ENCODE results near the gene UTS2. TPM values are rescaled to one million over a fixed set of nuclear protein-coding genes. Genes with fewer than 3 reads are reported as not detected.

Gene UTS2, protein sequence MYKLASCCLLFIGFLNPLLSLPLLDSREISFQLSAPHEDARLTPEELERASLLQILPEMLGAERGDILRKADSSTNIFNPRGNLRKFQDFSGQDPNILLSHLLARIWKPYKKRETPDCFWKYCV
- total RNA-seq (2011; cell fraction: chromatin; rRNA removed; ENCODE audit: low replicate concordance), result not detected in 2 replicates
- not detected in 2 replicates for total RNA-seq (2011; cell fraction: nucleolus; rRNA removed)
- not detected in 2 replicates for total RNA-seq (2011; cell fraction: nucleoplasm; rRNA removed)
- total RNA-seq (2014; rRNA removed), result not detected in 2 replicates
- not detected in 2 replicates for total RNA-seq (2014; rRNA removed; fragmentation: Illumina TruSeq; extraction: Trizol)
- not detected in 2 replicates for total RNA-seq (2015; rRNA removed; fragmentation: Illumina TruSeq; extraction: Trizol)
- not detected in 2 replicates for total RNA-seq (2021)
- polyA plus RNA-seq (2011; rRNA removed), result 0.16 and 0.29 TPM in 2 replicates
- not detected in 2 replicates for polyA plus RNA-seq (2011; cell fraction: cytosol; rRNA removed)
- polyA plus RNA-seq (2011; cell fraction: nucleus; rRNA removed), result not detected in 2 replicates
- not detected in 2 replicates for polyA plus RNA-seq (2012)
- not detected in 2 replicates for polyA plus RNA-seq (2014; fragmentation: Illumina TruSeq; extraction: Trizol)
- polyA plus RNA-seq (2014; fragmentation: Nextera tagmentation; extraction: Ambion mirVana), result under 1 TPM in 1 of 2 experiments, not detected in 1; 0.22 TPM
- polyA plus RNA-seq (2014; rRNA removed), result 0.07 TPM in 1 of 2 replicates, not detected in the other
- not detected in 2 replicates for polyA minus RNA-seq (2011; rRNA and poly(A)+ RNA removed)
- polyA minus RNA-seq (2011; cell fraction: cytosol; rRNA and poly(A)+ RNA removed), result not detected in 2 replicates
- not detected in 2 replicates for polyA minus RNA-seq (2011; cell fraction: nucleus; rRNA and poly(A)+ RNA removed)
- percentile 8 among the genes with signal in this experiment for Bru-seq, nascent RNA
- not detected for BruChase-seq, experiment 1, labeled RNA remaining after a 2-hour chase
- BruChase-seq, experiment 2, labeled RNA remaining after a 6-hour chase, result not detected
- long read RNA-seq, experiment 1, result 0 reads
- long read RNA-seq, experiment 2, partial matches to known transcripts, result 0 of 1 reads
- long read RNA-seq, experiment 2, other reads (novel, unspliced or antisense), result 1 of 1 reads
- long read RNA-seq, experiment 3, result 0 reads

DNA sequence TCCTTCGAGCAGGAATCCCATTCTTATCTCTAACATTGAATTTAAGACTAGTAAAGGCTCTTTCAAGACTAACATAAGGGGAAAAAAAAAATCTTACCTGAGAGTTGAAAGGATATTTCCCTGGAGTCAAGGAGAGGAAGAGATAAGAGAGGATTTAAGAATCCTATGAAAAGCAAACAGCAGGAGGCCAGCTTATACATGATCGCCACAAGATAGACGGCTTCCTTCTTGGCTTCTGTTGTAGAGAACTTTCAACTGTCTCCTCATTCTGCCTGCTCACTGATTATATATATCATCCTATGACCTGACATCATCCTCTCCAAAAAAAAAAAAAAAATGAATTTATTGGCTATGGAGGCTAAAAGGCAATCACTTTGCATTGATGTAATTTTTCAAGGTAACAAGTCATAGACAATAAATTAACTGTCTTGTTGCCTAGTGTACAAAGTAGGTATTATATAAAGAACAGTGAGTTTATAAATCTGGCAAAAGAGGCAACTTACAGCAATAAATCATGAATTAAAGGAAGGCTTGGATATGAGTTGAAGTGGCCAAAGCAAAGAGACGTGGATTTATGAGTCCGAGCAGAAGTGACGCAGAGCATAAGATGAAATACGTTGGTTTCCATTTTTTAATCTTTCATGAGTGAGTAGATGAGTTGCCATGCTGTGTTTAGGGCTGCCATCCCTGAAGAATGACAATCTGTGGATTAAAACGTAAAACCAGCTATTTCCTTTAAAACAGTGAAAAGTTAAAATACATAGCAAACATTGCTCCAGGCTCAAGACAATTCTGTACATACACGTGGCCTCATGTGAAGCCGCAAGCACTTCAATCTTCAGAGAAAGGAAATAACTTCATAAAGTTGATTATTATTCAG lies at the start of gene UTS2:
TSS of gene UTS2 (minus strand) at position 262 of the 880 bp plus-strand sequence. CDS start at position 200, 62 bp downstream.
- 0 out of 3 replicates have a peak, but pooled peaks have one; percentile 17 for ATAC-seq
- in situ Hi-C loops (cut with MboI), result no loop called here
- peak; percentile 15 for FAIRE-seq
- TF ChIP-seq ZNF551 (CRISPR knock-in tag; IDR thresholded peaks at IDR 0.05), result no peak
- TF ChIP-seq, protein P1, sequence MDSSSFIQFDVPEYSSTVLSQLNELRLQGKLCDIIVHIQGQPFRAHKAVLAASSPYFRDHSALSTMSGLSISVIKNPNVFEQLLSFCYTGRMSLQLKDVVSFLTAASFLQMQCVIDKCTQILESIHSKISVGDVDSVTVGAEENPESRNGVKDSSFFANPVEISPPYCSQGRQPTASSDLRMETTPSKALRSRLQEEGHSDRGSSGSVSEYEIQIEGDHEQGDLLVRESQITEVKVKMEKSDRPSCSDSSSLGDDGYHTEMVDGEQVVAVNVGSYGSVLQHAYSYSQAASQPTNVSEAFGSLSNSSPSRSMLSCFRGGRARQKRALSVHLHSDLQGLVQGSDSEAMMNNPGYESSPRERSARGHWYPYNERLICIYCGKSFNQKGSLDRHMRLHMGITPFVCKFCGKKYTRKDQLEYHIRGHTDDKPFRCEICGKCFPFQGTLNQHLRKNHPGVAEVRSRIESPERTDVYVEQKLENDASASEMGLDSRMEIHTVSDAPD (CRISPR knock-in tag; IDR thresholded peaks at IDR 0.05), result no peak
- TF ChIP-seq, protein P2, sequence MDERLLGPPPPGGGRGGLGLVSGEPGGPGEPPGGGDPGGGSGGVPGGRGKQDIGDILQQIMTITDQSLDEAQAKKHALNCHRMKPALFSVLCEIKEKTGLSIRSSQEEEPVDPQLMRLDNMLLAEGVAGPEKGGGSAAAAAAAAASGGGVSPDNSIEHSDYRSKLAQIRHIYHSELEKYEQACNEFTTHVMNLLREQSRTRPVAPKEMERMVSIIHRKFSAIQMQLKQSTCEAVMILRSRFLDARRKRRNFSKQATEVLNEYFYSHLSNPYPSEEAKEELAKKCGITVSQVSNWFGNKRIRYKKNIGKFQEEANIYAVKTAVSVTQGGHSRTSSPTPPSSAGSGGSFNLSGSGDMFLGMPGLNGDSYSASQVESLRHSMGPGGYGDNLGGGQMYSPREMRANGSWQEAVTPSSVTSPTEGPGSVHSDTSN (CRISPR knock-in tag; IDR thresholded peaks at IDR 0.05; ENCODE audit: low read depth), result no peak
- TF ChIP-seq, protein P2 (tag; conservative IDR thresholded peaks at IDR 0.05; ENCODE audit: low read depth), result peak; percentile 30; the same call in 1 of the 2 replicates
- TF ChIP-seq, protein P3, sequence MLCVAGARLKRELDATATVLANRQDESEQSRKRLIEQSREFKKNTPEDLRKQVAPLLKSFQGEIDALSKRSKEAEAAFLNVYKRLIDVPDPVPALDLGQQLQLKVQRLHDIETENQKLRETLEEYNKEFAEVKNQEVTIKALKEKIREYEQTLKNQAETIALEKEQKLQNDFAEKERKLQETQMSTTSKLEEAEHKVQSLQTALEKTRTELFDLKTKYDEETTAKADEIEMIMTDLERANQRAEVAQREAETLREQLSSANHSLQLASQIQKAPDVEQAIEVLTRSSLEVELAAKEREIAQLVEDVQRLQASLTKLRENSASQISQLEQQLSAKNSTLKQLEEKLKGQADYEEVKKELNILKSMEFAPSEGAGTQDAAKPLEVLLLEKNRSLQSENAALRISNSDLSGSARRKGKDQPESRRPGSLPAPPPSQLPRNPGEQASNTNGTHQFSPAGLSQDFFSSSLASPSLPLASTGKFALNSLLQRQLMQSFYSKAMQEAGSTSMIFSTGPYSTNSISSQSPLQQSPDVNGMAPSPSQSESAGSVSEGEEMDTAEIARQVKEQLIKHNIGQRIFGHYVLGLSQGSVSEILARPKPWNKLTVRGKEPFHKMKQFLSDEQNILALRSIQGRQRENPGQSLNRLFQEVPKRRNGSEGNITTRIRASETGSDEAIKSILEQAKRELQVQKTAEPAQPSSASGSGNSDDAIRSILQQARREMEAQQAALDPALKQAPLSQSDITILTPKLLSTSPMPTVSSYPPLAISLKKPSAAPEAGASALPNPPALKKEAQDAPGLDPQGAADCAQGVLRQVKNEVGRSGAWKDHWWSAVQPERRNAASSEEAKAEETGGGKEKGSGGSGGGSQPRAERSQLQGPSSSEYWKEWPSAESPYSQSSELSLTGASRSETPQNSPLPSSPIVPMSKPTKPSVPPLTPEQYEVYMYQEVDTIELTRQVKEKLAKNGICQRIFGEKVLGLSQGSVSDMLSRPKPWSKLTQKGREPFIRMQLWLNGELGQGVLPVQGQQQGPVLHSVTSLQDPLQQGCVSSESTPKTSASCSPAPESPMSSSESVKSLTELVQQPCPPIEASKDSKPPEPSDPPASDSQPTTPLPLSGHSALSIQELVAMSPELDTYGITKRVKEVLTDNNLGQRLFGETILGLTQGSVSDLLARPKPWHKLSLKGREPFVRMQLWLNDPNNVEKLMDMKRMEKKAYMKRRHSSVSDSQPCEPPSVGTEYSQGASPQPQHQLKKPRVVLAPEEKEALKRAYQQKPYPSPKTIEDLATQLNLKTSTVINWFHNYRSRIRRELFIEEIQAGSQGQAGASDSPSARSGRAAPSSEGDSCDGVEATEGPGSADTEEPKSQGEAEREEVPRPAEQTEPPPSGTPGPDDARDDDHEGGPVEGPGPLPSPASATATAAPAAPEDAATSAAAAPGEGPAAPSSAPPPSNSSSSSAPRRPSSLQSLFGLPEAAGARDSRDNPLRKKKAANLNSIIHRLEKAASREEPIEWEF (CRISPR knock-in tag; IDR thresholded peaks at IDR 0.05), result no peak
- TF ChIP-seq CBFA2T3 (IDR thresholded peaks at IDR 0.05), result peak; percentile 62

More for the DNA sequence above, at the start of gene UTS2:
- H2AFZ ChIP-seq (ENCODE audit: low read depth, low read length), result no peak within 1 kb of the TSS
- peak in 1 of 4 experiments; percentile 25 for DNase-seq (ENCODE audit: extremely low read depth in 1 of 4, low spot score in 3 of 4)
- WGBS (ENCODE audit: insufficient coverage, low coverage, missing lambda C conversion rate), result 27% methylated on average over 10 of the region's 10 CpGs
- H3K4me1 ChIP-seq (replicated peaks in 1 of 2; ENCODE audit: control insufficient read depth in 2 of 2, insufficient read depth in 2 of 2, low read length in 2 of 2), result peaks cover 2 to 13% of the 10 kb centered on the region in 2 experiments; a peak in 4 of 5 replicates
- H3K9me3 ChIP-seq (replicated peaks; ENCODE audit: control insufficient read depth, insufficient read depth, low read depth, low read length), result no peaks in the 10 kb centered on the region
- POLR2A ChIA-PET, result interaction anchor here (1.3 kb wide), 1 partner anchor 12 kb away, joined by 3 read pairs; no protein-coding TSS in a partner anchor
- no peaks in the 10 kb centered on the region for H3K36me3 ChIP-seq (ENCODE audit: control insufficient read depth, insufficient read depth, low read length)
- intact Hi-C loops (cut with micrococcal nuclease), result no loop called here
- H4K20me1 ChIP-seq (replicated peaks; ENCODE audit: control insufficient read depth, insufficient read depth, low read length), result no peaks in the 10 kb centered on the region
- no peak within 1 kb of the TSS for H3K4me3 ChIP-seq
- H3K27ac ChIP-seq (ENCODE audit: extremely low read depth, low read depth, low read length), result no peak within 1 kb of the TSS
- BruUV-seq (replicated peaks), result no TSS peak
- no peak within 1 kb of the TSS for H3K4me2 ChIP-seq (ENCODE audit: insufficient read depth, low read length)
- no peak within 1 kb of the TSS for H3K9ac ChIP-seq (ENCODE audit: insufficient read depth in 1 of 2, low read depth in 2 of 2, low read length in 2 of 2)
- CTCF ChIA-PET (ENCODE audit: low intra/inter-chr PET ratio), result interaction anchor here (0.6 kb wide), 1 partner anchor 101 kb away, joined by 5 read pairs; no protein-coding TSS in a partner anchor
- H3K79me2 ChIP-seq (ENCODE audit: control insufficient read depth, insufficient read depth, low read length), result no peaks in the 10 kb centered on the region
- H3K27me3 ChIP-seq (ENCODE audit: control insufficient read depth in 2 of 2, insufficient read depth in 2 of 2, low read length in 2 of 2), result no peaks in the 10 kb centered on the region
- no peaks in the 10 kb centered on the region for H3K9me1 ChIP-seq (ENCODE audit: control insufficient read depth, insufficient read depth, low read length)

All from K562 (cell line).